ENCODE measurements around the gene POMP. TPM values are rescaled to one million over a fixed set of nuclear protein-coding genes. Genes with fewer than 3 reads are reported as not detected.

Gene POMP
- total RNA-seq, 6 experiments from 2014 or later, result 31.8 to 60.6 (median 50.2) TPM

- ATAC-seq (no peak), DNase-seq (no peak)
Measured at GRCh38 chr13:28723806-28724205, 64.9 kb downstream of the POMP start.

GRCh38 chr13:28725046-28725610 is 66.2 kb downstream of the POMP start:
- Histone ChIP-seq H3K27ac (no peak overlapping the region), H3K9me3 (no peaks in the 10 kb centered on the region), H3K36me3 (no peaks in the 10 kb centered on the region), H3K27me3 (no peaks in the 10 kb centered on the region), H3K4me1 (peaks cover 0 to 28% (median 8%) of the 10 kb centered on the region in 4 donors), H3K4me3 (no peak overlapping the region)
- intact Hi-C loops (cut with DNase I), result no loop called here
- DNase-seq, result no peak
- TF ChIP-seq, protein P1, sequence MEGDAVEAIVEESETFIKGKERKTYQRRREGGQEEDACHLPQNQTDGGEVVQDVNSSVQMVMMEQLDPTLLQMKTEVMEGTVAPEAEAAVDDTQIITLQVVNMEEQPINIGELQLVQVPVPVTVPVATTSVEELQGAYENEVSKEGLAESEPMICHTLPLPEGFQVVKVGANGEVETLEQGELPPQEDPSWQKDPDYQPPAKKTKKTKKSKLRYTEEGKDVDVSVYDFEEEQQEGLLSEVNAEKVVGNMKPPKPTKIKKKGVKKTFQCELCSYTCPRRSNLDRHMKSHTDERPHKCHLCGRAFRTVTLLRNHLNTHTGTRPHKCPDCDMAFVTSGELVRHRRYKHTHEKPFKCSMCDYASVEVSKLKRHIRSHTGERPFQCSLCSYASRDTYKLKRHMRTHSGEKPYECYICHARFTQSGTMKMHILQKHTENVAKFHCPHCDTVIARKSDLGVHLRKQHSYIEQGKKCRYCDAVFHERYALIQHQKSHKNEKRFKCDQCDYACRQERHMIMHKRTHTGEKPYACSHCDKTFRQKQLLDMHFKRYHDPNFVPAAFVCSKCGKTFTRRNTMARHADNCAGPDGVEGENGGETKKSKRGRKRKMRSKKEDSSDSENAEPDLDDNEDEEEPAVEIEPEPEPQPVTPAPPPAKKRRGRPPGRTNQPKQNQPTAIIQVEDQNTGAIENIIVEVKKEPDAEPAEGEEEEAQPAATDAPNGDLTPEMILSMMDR (IDR thresholded peaks at IDR 0.05), result no peak
- no peak for TF ChIP-seq POLR2A (IDR thresholded peaks at IDR 0.05)
- ATAC-seq, result peak; percentile 12 to 43 (median 29)
- 73% methylated on average over 3 of the region's 3 CpGs for WGBS (ENCODE audit: insufficient coverage, low coverage, low lambda C conversion rate, missing lambda C conversion rate)

More at GRCh38 chr13:28723806-28724205, 64.9 kb downstream of the POMP start:
- intact Hi-C loops (cut with DNase I), result no loop called here
- 89% methylated on average over 4 of the region's 22 CpGs for WGBS (ENCODE audit: insufficient coverage, low coverage, low lambda C conversion rate, missing lambda C conversion rate)
- peaks cover 0 to 15% (median 7%) of the 10 kb centered on the region in 4 donors for H3K4me1 ChIP-seq
- no peaks in the 10 kb centered on the region for H3K36me3 ChIP-seq
- TF ChIP-seq POLR2A (IDR thresholded peaks at IDR 0.05), result no peak
- TF ChIP-seq, protein P1 (IDR thresholded peaks at IDR 0.05), result no peak
- H3K9me3 ChIP-seq, result no peaks in the 10 kb centered on the region
- no peak overlapping the region for H3K4me3 ChIP-seq
- no peaks in the 10 kb centered on the region for H3K27me3 ChIP-seq
- no peak overlapping the region for H3K27ac ChIP-seq

Small RNA genes within 50 kb of the gene (small RNA-seq; reads per million reads assigned to genes)
- 0 reads per million in 2 experiments for gene RF00019
- gene RNU6-53P, result 0 reads per million in 2 experiments

Other genes starting within 250 kb of the POMP start
- 10 to 100 TPM; 10.6 to 66.4 (median 20.5) TPM for gene FLT1, start 164.0 kb upstream of the POMP start, total RNA-seq
- 10 to 100 TPM; 33.9 to 60.9 (median 43.0) TPM for gene SLC46A3, start 59.8 kb downstream of the POMP start, total RNA-seq
- 1 to 10 TPM in 3 of 6 experiments, under 1 TPM in 3; 0.15 to 2.2 (median 0.98) TPM for gene MTUS2, start 161.2 kb downstream of the POMP start, total RNA-seq

Measured in right lobe of liver (tissue), 6 donors.